GM23338 (cell line): ENCODE measurements around the gene TTC16.

Experiments
- CTCF ChIP-seq, 2 experiments: fragments of 200-600 bp in 1 of 2; sonication (generic) in 1 of 2; conservative IDR thresholded peaks; 2 replicates each; pipeline versions ENCODE4 v1.5.1 to v1.6.1; 2016 to 2017; ENCODE audit warnings: antibody characterized with exemption in 2 of 2, low read depth in 2 of 2, mild to moderate bottlenecking in 2 of 2, moderate library complexity in 1 of 2
- EZH2 ChIP-seq: fragments of 200-600 bp; sonication (generic); IDR thresholded peaks from one replicate; pipeline ENCODE4 v1.8.0; 2017; ENCODE audit warnings: antibody characterized with exemption, mild to moderate bottlenecking, low read depth; ENCODE audit not compliant: unreplicated experiment
- POLR2AphosphoS5 ChIP-seq: IDR thresholded peaks from 2 replicates; pipeline ENCODE4 v1.6.1; 2016; ENCODE audit warnings: antibody characterized with exemption, low read depth
- REST ChIP-seq: IDR thresholded peaks from one replicate; pipeline ENCODE4 v1.6.1; 2018; ENCODE audit warnings: antibody characterized with exemption; ENCODE audit not compliant: unreplicated experiment
- ZNF114 ChIP-seq: fragments of 250-450 bp; sonication (Bioruptor Pico); IDR thresholded peaks from 2 replicates; pipeline ENCODE4 v1.5.0; 2020; ENCODE audit warnings: mild to moderate bottlenecking, moderate library complexity

GRCh38 chr9:127679506-127679905, 36.4 kb upstream of the TTC16 start:
- no peak for TF ChIP-seq CTCF (conservative IDR thresholded peaks at IDR 0.05; ENCODE audit: low read depth in 2 of 2)
- TF ChIP-seq ZNF114 (CRISPR knock-in tag), result no peak
- no peak for TF ChIP-seq EZH2
- TF ChIP-seq POLR2AphosphoS5, result no peak
- TF ChIP-seq REST, result no peak
